Measurements from ENCODE around the gene HOXB5. TPM values are rescaled to one million over a fixed set of nuclear protein-coding genes. Genes with fewer than 3 reads are reported as not detected.

The HOXB5 gene
- total and polyA plus RNA-seq, 11 donors: 0.04 to 1.0 (median 0.17) TPM; not detected in 6

DNA sequence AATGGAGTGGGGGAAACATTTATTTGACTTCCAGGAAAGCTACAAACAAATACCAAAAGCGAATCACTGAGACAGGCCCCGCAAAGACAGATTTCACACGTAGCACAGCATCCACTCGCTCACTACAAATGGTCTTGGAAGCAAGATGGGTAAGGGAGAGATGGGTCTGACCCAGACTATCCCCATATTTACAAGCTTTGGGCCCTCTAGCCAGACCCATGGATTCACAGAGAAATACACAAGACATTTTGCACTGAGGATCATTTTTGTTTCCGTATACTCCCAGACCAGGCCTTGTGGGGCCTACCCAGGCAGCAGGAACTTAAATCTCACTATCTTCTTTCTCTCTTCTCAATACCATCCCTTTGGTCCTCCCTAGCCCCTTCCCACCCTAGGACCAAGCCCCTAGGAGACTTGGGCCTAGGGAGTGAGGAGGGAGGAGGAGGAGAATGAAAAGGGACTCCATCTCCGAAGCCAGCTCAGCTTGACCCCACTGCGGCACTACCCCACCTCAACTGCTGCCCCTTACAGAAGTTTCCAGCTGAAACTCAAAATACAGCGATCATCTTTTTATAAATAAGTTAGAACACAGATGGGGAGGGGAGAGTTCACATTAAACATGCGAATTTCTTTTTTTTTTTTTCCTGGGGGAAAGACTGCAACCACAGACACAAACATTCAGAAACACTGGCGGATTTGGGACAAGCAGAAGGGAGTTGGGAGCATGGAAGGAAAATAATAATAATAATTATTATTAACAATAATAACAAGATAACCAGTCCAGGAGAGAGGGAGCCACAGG is 2.1 kb downstream of the HOXB5 start:
- WGBS, 4 donors: 78 to 87% (median 85%) methylated on average over 10 of the region's 10 CpGs
- Histone ChIP-seq H3K27ac (peak overlapping the region in 1 of 12 donors; percentile 97), H3K4me3 (no peak overlapping the region), H3K27me3 (peaks cover 57 to 100% (median 98%) of the 10 kb centered on the region in 9 donors), H3K36me3 (no peaks in the 10 kb centered on the region), H3K9me3 (no peaks in the 10 kb centered on the region), H3K4me1 (peaks cover 0 to 42% (median 11%) of the 10 kb centered on the region in 12 donors)
- DNase-seq: no peak
- TF ChIP-seq POLR2A (IDR thresholded peaks at IDR 0.05): no peak
- TF ChIP-seq, protein P1, sequence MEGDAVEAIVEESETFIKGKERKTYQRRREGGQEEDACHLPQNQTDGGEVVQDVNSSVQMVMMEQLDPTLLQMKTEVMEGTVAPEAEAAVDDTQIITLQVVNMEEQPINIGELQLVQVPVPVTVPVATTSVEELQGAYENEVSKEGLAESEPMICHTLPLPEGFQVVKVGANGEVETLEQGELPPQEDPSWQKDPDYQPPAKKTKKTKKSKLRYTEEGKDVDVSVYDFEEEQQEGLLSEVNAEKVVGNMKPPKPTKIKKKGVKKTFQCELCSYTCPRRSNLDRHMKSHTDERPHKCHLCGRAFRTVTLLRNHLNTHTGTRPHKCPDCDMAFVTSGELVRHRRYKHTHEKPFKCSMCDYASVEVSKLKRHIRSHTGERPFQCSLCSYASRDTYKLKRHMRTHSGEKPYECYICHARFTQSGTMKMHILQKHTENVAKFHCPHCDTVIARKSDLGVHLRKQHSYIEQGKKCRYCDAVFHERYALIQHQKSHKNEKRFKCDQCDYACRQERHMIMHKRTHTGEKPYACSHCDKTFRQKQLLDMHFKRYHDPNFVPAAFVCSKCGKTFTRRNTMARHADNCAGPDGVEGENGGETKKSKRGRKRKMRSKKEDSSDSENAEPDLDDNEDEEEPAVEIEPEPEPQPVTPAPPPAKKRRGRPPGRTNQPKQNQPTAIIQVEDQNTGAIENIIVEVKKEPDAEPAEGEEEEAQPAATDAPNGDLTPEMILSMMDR (IDR thresholded peaks at IDR 0.05): no peak
- no peak for ATAC-seq
- intact Hi-C loops (cut with DNase I): loop anchor here in 5 of 10 donors (2.0 to 5.0 kb wide), 4 partner anchors 239 to 254 kb away; no protein-coding TSS in a partner anchor

DNA sequence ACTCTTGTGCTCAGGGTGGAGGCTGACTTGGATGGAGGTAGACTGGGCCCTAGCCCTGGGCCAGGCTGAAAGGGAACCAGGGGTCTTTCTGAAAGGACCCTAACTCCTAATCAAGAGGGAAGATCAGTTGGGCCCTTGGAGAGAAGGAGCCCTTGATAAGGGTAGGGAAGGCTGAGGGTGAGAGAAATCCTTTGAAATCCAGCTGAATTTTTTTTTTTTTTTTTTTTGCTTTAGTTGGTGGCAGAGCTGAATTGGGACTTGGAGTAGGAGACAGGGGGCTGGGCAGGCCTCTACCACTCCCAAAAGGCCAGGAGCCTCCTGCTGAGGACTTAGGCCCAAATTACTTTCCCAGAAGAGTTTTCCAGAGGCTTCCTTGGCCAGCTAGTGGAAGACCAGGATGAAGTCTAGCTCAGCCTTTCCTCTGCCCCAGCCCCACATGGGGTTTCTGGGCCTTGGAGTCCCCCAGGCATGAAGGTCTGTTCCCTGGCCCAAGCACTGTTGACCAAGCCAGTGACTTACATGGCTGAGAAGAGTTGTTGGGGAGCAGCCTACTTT is 2.9 kb downstream of the HOXB5 start:
- DNase-seq: no peak
- Histone ChIP-seq H3K4me3 (no peak overlapping the region), H3K9me3 (no peaks in the 10 kb centered on the region), H3K27ac (peak overlapping the region in 1 of 12 donors; percentile 97), H3K36me3 (no peaks in the 10 kb centered on the region), H3K27me3 (peaks cover 58 to 100% (median 98%) of the 10 kb centered on the region in 9 donors), H3K4me1 (peaks cover 0 to 44% (median 10%) of the 10 kb centered on the region in 12 donors)
- intact Hi-C loops (cut with DNase I): loop anchor here in 4 of 10 donors (5.0 kb wide), 3 partner anchors 238 to 253 kb away; no protein-coding TSS in a partner anchor
- ATAC-seq: no peak
- TF ChIP-seq POLR2A (IDR thresholded peaks at IDR 0.05): no peak
- TF ChIP-seq, protein P1 (IDR thresholded peaks at IDR 0.05): no peak

DNA sequence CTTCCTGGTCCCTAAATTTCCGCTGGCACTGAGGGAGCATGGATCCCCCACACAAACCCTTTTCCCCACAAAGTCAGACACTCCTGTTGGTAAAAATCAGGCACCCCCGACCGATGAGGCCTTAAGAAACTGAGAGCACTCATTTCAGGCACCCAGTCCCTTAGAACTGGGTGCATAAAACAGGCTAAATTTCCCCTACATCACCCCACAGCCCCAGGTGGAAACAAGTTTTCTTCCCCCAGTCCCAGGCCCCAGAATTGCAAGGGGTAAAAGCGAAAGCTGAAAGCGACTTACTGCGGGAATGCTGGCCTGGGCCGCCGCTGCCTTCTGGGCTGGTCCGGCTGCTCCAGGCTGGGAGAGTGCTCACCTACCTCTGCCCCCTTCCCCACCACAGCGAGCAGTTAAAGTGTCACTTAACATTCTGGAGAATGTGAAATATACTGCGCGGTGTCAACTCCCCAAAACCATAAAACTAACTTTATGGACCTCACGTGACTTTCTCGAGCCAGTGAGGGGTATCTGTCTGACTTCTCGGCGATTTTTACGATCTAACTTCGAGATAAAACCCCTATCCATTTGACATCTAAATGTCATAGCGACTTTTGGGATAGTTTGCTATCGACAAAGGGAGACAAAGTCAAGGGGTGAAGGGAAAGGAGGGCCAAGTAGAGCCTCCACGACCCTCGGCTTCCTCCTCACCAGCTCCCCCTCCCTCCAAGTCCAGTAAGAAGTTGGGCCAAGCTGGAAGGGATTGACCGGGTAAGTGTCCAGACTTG is 3.6 kb downstream of the HOXB5 start, which contains the start of gene HOXB3:
Gene HOXB3 (minus strand): TSS at position 411 of the 776 bp plus-strand sequence. CDS start 37,767 bp downstream, outside the sequence.
- intact Hi-C loops (cut with DNase I): loop anchor here in 4 of 10 donors (5.0 kb wide), 3 partner anchors 238 to 253 kb away; no protein-coding TSS in a partner anchor
- H3K27ac ChIP-seq: peak within 1 kb of the TSS in 1 of 12 donors; percentile 97
- peaks cover 52 to 100% (median 91%) of the 10 kb centered on the region in 9 donors for H3K27me3 ChIP-seq

More for the DNA sequence above, 3.6 kb downstream of the HOXB5 start, which contains the start of gene HOXB3:
- Histone ChIP-seq H3K36me3 (no peaks in the 10 kb centered on the region), H3K9me3 (no peaks in the 10 kb centered on the region), H3K4me1 (peaks cover 0 to 50% (median 12%) of the 10 kb centered on the region in 12 donors), H3K4me3 (no peak within 1 kb of the TSS)
- WGBS, 4 donors: 37 to 62% (median 53%) methylated on average over 22 to 23 of the region's 23 CpGs
- no peak for DNase-seq
- TF ChIP-seq, protein P1 (IDR thresholded peaks at IDR 0.05): no peak
- no peak for TF ChIP-seq POLR2A (IDR thresholded peaks at IDR 0.05)
- no peak for ATAC-seq
